Measurements from ENCODE around the gene BRIP1.
"Not testable (repeated sequence)": the region's sequence is repeated elsewhere in the genome, so short reads cannot be mapped to it uniquely, and the experiment has no call there.

Gene BRIP1

GRCh38 chr17:61862105-61862574 lies 1.2 kb downstream of the BRIP1 start:
- DNase-seq: no peak

DNA sequence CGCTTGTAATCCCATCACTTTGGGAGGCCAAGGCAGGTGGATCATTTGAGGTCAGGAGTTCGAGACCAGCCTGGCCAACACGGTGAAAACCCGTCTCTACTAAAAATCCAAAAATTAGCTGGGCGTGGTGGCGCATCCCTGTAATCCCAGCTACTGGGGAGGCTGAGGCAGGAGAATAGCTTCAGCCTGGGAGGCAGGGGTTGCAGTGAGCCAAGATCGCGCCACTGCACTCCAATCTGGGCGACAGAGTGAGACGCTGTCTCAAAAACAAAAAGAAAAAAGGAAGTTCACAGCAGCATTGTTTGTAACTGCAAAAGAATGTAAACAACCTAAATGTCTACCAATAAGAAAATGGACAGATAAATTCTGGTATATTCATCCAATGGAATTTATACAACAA lies 2.9 kb downstream of the BRIP1 start:
- DNase-seq: not testable (repeated sequence)

DNA sequence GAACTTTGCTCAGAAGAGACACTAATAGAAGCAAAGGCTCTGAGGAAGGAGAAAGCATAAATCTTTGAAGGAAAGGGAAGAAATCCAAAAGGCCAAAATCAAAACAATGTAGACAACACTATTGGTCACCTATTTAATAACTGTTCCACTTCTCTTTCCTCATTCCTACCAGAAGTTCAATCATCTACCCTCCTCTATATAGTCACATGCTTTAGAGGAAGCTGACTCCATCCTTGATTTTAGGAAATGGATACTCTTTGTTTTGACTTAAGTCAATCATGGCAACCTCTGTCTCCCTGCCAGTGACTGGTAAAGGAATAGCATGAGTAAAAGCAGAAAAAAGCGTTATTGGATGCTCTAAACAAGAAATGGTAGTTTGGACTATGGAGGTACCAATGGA lies 7.3 kb downstream of the BRIP1 start:
- no peak for DNase-seq

- no peak for DNase-seq
Observed at GRCh38 chr17:61852857-61853256, 10.5 kb downstream of the BRIP1 start.

GRCh38 chr17:61849674-61850073 lies 13.7 kb downstream of the BRIP1 start:
- no peak for DNase-seq

GRCh38 chr17:61848896-61849295 lies 14.4 kb downstream of the BRIP1 start:
- DNase-seq: no peak

DNA sequence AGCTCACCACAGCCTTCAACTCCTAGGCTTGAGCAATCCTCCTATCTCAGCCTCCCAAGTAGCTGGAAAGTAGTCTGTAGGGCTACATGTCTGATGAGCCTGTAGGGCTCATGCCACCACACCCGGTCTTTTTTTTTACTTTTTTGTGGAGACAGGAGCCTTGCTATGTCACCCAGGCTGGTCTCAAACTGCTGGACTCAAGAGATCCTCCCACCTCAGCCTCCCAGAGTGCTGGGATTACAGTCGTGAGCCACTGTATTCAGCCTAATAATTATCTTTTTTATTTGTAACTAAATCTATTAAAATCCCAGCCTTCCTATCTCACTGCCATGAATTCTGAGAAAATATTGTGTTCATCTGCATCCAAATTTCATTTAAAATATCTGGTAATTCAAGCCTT lies 15.1 kb downstream of the BRIP1 start:
- DNase-seq: no peak

GRCh38 chr17:61847659-61848058 lies 15.7 kb downstream of the BRIP1 start:
- DNase-seq: no peak

GRCh38 chr17:61846761-61847375 lies 16.5 kb downstream of the BRIP1 start:
- no peak for DNase-seq

GRCh38 chr17:61846088-61846487 lies 17.2 kb downstream of the BRIP1 start:
- DNase-seq: no peak

DNA sequence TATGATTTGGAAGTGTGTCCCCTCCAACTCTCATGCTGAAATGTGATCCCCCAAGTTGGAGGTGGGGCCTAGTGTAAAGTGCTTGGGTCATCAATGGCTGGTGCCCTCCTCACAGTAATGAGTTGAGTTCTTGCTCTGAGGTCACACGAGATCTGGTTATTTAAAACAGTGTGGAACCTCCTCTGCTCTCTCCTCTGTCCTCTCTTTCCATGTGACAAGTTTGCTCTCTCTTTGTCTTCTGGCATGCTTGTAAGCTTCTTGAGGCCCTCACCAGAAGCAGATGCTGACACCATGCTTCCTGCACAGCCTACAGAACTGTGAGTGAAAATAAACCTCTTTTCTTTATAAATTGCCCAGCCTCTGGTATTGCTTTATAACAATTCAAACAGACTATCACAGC lies 19.9 kb downstream of the BRIP1 start:
- no peak for DNase-seq

- DNase-seq: no peak
Observed at GRCh38 chr17:61842899-61843298, 20.4 kb downstream of the BRIP1 start.

- DNase-seq: no peak
Observed at GRCh38 chr17:61839300-61839786, 24.0 kb downstream of the BRIP1 start.

- peak; percentile 53 for DNase-seq
Observed at GRCh38 chr17:61837175-61838051, 25.9 kb downstream of the BRIP1 start.

- no peak for DNase-seq
Observed at GRCh38 chr17:61836266-61837174, 26.8 kb downstream of the BRIP1 start.

- DNase-seq: no peak
Observed at GRCh38 chr17:61835606-61836005, 27.7 kb downstream of the BRIP1 start.

- DNase-seq: no peak
Observed at GRCh38 chr17:61834610-61835009, 28.7 kb downstream of the BRIP1 start.

DNA sequence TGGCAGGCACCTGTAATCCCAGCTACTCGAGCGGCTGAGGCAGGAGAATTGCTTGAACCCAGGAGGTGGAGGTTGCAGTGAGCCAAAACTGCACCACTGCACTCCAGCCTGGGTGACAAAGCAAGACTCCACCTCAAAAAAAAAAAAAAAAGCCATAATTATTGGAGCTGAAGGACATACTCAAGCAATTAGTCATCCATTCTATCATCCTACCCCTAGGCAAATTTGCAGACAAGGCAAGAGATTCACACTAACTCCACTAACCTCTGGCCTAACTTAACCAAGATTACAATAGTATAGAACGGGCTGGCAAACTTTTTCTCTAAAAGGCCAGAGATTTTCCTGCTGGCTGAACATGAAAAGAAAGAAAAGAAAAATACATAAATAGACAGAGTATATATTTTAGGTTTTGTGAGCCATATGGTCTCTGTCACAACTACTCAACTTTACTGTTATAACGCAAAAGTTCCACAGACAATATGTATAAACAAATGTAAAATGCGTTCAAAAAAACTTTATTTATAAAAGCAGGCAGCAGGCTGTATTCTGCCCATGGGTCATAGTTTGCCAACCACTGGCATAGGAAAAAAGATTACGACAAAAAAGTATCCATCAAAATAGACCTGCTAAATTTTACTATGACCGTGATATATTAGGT lies 29.7 kb downstream of the BRIP1 start:
- DNase-seq: no peak

DNA sequence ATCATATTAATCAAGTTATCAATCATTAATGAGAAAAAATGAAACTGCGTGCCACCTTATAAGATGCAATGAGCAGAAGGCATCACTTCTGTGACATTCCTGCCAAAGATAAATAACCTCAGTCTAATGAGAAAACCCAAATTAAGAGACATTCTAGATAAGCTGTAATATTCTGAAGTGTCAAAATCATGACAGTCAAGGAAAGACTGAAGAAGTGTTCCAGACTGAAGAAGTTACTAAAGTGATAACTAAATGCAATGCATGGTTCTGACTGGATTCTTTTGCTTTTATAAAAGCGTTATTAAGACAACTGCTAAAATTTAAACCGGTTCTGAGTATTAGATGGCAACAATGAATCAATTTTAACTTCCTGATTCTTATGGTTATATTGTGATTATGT lies 30.9 kb downstream of the BRIP1 start:
- DNase-seq: no peak

DNA sequence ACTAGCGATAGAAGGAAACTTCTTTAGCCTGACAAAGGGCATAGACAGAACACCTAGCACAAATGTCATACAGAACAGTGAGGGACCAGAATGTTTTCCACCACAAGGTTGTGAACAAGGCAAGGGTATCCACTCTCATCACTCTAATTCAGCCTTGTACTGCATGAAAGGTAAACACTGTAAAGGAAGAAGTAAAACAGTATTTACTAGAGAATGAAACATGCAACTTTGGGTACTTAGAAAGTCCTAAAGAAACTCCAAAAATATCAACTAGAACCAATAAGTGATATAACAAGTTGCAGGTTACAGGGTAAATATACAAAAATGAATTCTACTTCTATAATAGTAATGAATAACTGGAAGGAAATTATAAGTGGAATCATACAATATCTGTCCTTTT lies 32.2 kb downstream of the BRIP1 start:
- no peak for DNase-seq

- no peak for DNase-seq
Observed at GRCh38 chr17:61828694-61829093, 34.6 kb downstream of the BRIP1 start.

GRCh38 chr17:61827649-61828395 lies 35.5 kb downstream of the BRIP1 start:
- no peak for DNase-seq

All from CD4-positive, alpha-beta T cell treated with Interleukin-21 for 1 hour (primary cell).